Hepatocyte (in vitro differentiated cells): ENCODE data around the gene PCDHA1.
A peak's percentile ranks its signal among the peaks of the same experiment; 100 is the strongest.

ENCODE experiments used
- CTCF ChIP-seq: fragments of 200-600 bp; sonication (generic); IDR thresholded peaks from 2 replicates; pipeline ENCODE4 v1.5.1; 2016; ENCODE audit warnings: antibody characterized with exemption, mild to moderate bottlenecking; ENCODE audit not compliant: poor library complexity
- EZH2 ChIP-seq: fragments of 200-600 bp; sonication (generic); IDR thresholded peaks from 2 replicates; pipeline ENCODE4 v1.6.1; 2016; ENCODE audit warnings: antibody characterized with exemption, mild to moderate bottlenecking, borderline replicate concordance

- TF ChIP-seq CTCF: peak; percentile 19
- no peak for TF ChIP-seq EZH2
Measured at GRCh38 chr5:140868721-140869554, 83.0 kb downstream of the PCDHA1 start, which contains the start of gene PCDHA11.
